B cell (primary cell): ENCODE results near the gene MORN1.

Experiments
- EZH2 ChIP-seq: IDR thresholded peaks from 2 replicates; pipeline ENCODE4 v1.6.1; 2012; ENCODE audit warnings: borderline replicate concordance, low read depth, mild to moderate bottlenecking, moderate library complexity, low read length; ENCODE audit not compliant: insufficient read depth, poor library complexity, severe bottlenecking
- TF ChIP-seq, protein P1 (sequence below): fragments of 200-600 bp; IDR thresholded peaks from one replicate; pipeline ENCODE4 v1.8.0; 2022; ENCODE audit warnings: antibody characterized with exemption, mild to moderate bottlenecking

DNA sequence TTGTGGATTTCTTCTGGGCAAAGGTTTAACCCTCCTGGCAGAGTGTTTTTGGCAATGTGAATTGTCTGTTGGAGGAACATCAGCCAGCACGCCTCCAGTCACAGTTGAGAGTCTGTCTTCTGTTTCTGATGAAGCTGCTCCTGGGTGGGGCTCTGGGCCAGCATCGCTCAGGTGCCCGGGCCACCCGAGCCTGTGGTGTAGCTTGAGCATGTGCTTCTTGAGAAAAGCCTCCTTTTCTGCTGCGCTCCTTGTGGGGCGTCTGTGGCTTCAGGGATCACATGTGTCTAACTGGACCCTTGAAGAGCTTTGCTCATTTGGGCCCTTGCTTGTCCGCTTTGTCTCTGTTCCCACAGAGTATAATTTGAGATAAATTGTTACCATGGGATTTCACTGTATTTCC is 7.5 kb upstream of the MORN1 start:
- TF ChIP-seq, protein P1, sequence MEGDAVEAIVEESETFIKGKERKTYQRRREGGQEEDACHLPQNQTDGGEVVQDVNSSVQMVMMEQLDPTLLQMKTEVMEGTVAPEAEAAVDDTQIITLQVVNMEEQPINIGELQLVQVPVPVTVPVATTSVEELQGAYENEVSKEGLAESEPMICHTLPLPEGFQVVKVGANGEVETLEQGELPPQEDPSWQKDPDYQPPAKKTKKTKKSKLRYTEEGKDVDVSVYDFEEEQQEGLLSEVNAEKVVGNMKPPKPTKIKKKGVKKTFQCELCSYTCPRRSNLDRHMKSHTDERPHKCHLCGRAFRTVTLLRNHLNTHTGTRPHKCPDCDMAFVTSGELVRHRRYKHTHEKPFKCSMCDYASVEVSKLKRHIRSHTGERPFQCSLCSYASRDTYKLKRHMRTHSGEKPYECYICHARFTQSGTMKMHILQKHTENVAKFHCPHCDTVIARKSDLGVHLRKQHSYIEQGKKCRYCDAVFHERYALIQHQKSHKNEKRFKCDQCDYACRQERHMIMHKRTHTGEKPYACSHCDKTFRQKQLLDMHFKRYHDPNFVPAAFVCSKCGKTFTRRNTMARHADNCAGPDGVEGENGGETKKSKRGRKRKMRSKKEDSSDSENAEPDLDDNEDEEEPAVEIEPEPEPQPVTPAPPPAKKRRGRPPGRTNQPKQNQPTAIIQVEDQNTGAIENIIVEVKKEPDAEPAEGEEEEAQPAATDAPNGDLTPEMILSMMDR, result no peak
- no peak for TF ChIP-seq EZH2
